OCI-LY1 (cell line): ENCODE results near the gene SPDYE2B.
"Not testable (repeated sequence)": the region's sequence is repeated elsewhere in the genome, so short reads cannot be mapped to it uniquely, and the experiment has no call there.

Experiments used
- EZH2 ChIP-seq: fragments of 200-600 bp; sonication (generic), shearing (Covaris generic); IDR thresholded peaks from 2 replicates; pipeline ENCODE4 v1.8.0; 2017; ENCODE audit warnings: borderline replicate concordance, mixed run types, mild to moderate bottlenecking, antibody characterized with exemption, low read length, moderate library complexity, mixed read lengths
- TF ChIP-seq, protein P1 (sequence below): fragments of 200-600 bp; sonication (generic), shearing (Covaris generic); IDR thresholded peaks from 2 replicates; pipeline ENCODE4 v1.5.1; 2017; ENCODE audit warnings: mild to moderate bottlenecking, antibody characterized with exemption, low read length, moderate library complexity, mixed read lengths

DNA sequence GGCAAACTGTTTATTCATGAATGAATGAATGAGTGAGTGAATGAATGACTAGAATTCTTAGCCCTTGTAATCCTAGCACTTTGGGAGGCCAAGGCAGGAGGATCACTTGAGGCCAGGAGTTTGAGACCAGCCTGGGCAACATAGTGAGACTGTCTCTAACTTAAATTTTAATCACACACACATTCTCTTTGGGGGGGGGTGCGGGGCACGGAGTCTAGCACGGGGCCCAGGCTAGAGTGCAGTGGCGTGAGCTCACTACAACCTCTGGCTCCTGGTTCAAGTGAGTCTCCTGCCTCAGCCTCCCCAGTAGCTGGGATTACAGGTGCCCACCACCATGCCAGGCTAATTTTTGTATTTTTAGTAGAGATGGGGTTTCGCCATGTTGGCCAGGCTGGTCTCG is 40.5 kb downstream of the SPDYE2B start:
- TF ChIP-seq, protein P1, sequence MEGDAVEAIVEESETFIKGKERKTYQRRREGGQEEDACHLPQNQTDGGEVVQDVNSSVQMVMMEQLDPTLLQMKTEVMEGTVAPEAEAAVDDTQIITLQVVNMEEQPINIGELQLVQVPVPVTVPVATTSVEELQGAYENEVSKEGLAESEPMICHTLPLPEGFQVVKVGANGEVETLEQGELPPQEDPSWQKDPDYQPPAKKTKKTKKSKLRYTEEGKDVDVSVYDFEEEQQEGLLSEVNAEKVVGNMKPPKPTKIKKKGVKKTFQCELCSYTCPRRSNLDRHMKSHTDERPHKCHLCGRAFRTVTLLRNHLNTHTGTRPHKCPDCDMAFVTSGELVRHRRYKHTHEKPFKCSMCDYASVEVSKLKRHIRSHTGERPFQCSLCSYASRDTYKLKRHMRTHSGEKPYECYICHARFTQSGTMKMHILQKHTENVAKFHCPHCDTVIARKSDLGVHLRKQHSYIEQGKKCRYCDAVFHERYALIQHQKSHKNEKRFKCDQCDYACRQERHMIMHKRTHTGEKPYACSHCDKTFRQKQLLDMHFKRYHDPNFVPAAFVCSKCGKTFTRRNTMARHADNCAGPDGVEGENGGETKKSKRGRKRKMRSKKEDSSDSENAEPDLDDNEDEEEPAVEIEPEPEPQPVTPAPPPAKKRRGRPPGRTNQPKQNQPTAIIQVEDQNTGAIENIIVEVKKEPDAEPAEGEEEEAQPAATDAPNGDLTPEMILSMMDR: not testable (repeated sequence)
- not testable (repeated sequence) for TF ChIP-seq EZH2
